ENCODE measurements around the gene THBS2. TPM values are rescaled to one million over a fixed set of nuclear protein-coding genes. Genes with fewer than 3 reads are reported as not detected.

The THBS2 gene
- total RNA-seq, 2 donors from 2014 or later: not detected

DNA sequence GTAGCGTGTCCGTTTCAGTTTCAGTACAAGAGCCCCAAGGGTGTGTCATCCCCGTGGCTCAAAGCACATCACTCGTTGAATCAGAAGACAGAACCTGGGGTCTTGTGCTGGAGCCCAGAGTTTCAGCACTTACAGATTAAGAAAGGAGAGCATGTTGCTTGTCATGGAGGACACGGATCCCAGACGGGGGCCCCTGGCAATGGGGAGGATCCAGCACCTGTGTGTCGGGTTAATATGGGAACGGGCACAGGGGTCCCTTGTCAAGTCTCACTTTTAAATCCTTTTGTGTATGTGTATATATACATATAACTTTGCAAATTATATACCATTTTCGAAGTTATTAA is 23.4 kb downstream of the THBS2 start:
- peaks cover 14 to 17% of the 10 kb centered on the region in 2 donors for H3K9me3 Mint-ChIP-seq
- H3K27ac Mint-ChIP-seq: no peak overlapping the region
- ATAC-seq (no peak), DNase-seq (ENCODE audit: low spot score in 2 of 2) (no peak)
- peaks cover 5 to 17% of the 10 kb centered on the region in 2 donors for H3K36me3 Mint-ChIP-seq

DNA sequence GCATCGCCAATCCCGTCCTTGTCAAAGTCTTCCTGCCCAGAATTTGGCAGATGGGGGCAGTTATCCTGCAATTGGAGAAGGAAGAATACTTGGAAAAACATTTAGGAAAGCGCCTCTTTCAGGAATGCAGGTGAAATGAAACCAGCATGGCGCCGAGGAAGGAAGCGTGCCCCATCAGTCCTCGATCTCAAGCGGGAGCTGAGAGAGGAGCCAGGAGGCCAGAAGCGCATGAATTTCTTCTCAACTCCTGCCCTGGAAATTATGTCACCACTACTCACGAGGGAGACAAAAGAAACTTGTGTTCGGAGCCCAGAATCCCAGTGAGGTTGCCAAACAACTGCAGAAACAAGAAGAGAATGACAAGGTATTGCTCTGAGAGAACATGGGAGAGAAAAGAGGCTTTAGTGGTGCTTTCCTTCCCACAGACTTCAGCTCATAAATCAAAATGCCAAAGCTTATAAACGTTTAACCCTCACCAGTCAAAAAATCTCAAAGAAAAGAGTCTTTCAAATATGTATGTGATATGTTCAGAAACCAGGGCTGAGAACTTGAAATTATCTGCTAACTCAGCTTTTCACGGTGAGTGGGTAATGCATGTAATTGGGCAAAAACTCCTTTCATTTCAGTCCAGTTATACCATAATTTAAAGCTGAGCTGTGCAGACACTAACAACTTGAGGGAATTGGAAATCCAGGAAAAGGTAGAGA is 23.9 kb downstream of the THBS2 start:
- no peak for ATAC-seq
- no peak for DNase-seq (ENCODE audit: low spot score in 2 of 2)
- peaks cover 14 to 19% of the 10 kb centered on the region in 2 donors for H3K9me3 Mint-ChIP-seq
- peaks cover 5 to 17% of the 10 kb centered on the region in 2 donors for H3K36me3 Mint-ChIP-seq
- H3K27ac Mint-ChIP-seq: no peak overlapping the region

DNA sequence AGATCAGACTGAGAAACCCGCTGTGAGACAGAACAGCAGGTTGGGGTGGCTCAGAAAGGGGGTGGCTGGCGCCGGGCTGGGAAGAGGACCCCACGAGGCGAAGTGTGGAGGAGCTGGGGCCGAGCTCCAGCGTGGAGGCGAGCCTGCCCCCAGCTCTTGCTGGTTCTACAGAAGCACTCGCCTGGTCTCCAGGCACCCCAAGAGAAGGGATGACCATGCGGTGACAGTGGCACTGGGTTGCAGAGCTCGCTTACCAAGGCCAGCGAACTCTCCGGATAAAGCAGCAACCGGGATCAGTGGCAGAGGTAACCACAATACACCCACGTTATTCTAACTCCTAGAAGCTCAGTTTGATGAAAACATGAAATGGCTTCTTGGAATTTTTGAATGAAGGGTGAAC is 26.5 kb downstream of the THBS2 start:
- ATAC-seq (no peak), DNase-seq (ENCODE audit: low spot score in 2 of 2) (no peak)
- Mint-ChIP-seq H3K27ac (no peak overlapping the region), H3K9me3 (peaks cover 0 to 6% of the 10 kb centered on the region in 2 donors), H3K36me3 (peaks cover 0 to 9% of the 10 kb centered on the region in 2 donors)

DNA sequence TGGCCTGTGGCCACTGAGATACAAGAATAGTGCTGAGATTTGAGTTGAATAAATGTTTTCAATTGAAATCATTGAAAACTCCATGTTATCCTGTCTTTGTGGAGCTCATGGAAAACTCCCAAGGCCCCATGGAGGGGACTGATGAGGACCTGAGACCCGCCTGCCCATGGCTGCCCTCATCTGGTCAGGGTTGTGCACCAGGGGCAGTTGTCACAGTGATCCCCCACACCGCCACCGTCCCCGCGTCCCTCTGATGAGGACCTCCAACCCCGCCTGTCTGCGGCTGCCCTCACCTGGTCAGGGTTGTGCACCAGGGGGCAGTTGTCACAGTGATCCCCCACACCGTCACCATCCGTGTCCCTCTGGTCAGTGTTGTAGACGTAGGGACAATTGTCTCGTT is 27.8 kb downstream of the THBS2 start:
- H3K27ac Mint-ChIP-seq: no peak overlapping the region
- peaks cover 0 to 9% of the 10 kb centered on the region in 2 donors for H3K36me3 Mint-ChIP-seq
- peaks cover 0 to 6% of the 10 kb centered on the region in 2 donors for H3K9me3 Mint-ChIP-seq
- no peak for DNase-seq (ENCODE audit: low spot score in 2 of 2)
- ATAC-seq: no peak

DNA sequence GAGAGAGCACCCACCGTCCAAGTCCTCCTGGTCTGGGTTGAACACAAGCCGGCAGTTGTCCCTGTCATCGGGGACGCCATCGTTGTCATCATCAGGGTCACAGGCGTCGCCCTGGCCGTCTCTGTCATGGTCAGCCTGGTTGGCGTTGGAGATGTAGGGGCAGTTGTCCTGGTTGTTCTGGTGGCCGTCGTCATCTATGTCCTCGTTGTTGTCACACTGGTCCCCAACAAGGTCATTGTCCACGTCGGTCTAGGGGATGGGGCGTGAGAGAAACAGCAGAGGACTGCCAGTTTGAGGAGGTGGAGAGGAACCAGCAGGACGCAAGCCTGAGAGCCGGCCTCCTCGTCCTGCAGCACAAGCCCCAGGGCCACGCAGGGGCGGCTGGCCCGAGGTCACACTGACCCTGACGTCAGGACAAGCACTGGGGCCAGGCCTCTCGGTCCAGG is 28.5 kb downstream of the THBS2 start:
- peaks cover 0 to 9% of the 10 kb centered on the region in 2 donors for H3K36me3 Mint-ChIP-seq
- peaks cover 0 to 6% of the 10 kb centered on the region in 2 donors for H3K9me3 Mint-ChIP-seq
- H3K27ac Mint-ChIP-seq: no peak overlapping the region
- DNase-seq (ENCODE audit: low spot score in 2 of 2) (no peak), ATAC-seq (no peak)

DNA sequence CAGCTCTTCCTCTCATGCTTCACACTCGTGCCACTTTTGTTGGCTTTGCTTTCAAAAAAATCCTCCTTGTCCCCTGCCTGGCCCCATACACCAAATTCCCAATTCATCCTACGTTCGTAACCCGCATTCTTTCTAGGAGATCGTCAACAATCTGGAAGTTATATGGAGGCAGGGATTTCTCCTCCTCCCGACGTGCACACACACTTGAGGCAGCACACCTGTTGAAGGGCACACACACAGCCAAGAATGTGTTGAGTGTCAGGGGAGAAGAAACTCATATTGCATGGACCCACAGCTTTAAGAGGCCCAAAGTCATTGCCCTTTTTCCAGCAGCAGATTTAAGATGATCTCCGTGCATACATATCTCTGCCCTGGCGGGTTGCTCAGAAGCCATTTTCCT is 28.9 kb downstream of the THBS2 start:
- no peak for DNase-seq (ENCODE audit: low spot score in 2 of 2)
- Mint-ChIP-seq H3K36me3 (peaks cover 0 to 9% of the 10 kb centered on the region in 2 donors), H3K9me3 (peaks cover 0 to 6% of the 10 kb centered on the region in 2 donors), H3K27ac (no peak overlapping the region)
- ATAC-seq: no peak

- Mint-ChIP-seq H3K27ac (no peak overlapping the region), H3K9me3 (peaks cover 2 to 8% of the 10 kb centered on the region in 2 donors), H3K36me3 (peaks cover 0 to 9% of the 10 kb centered on the region in 2 donors)
- DNase-seq (ENCODE audit: low spot score in 2 of 2) (no peak), ATAC-seq (no peak)
These were observed 29.4 kb downstream of the THBS2 start for GRCh38 chr6:169224185-169224695.

- no peak for DNase-seq (ENCODE audit: low spot score in 2 of 2)
- Mint-ChIP-seq H3K9me3 (peaks cover 14 to 20% of the 10 kb centered on the region in 2 donors), H3K36me3 (peaks cover 0 to 9% of the 10 kb centered on the region in 2 donors), H3K27ac (no peak overlapping the region)
- ATAC-seq: no peak
These were observed 30.6 kb downstream of the THBS2 start for GRCh38 chr6:169223006-169223405.

- ATAC-seq: no peak
- peaks cover 15 to 21% of the 10 kb centered on the region in 2 donors for H3K9me3 Mint-ChIP-seq
- peaks cover 0 to 9% of the 10 kb centered on the region in 2 donors for H3K36me3 Mint-ChIP-seq
- no peak for DNase-seq (ENCODE audit: low spot score in 2 of 2)
- no peak overlapping the region for H3K27ac Mint-ChIP-seq
These were observed 31.5 kb downstream of the THBS2 start for GRCh38 chr6:169222126-169222525.

DNA sequence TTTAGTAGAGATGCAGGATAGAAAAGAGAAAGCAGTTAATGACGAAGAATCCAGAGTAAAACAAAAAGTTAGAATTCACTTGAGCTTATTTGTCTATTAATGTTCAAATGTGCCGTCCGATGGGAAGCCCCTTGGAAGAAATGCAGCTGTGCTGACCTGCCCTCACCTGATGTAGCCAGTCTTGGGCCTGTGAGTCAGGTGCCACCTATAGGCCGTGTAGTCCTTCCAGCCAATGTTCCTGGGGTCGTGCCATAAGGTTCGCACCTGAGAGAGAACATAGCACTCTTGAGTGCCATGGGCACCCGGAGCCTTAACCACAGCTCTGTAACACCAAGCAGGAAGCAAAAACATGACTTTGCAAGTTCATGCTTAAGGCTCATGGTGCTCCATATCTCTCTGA is 32.4 kb downstream of the THBS2 start:
- peaks cover 15 to 21% of the 10 kb centered on the region in 2 donors for H3K9me3 Mint-ChIP-seq
- H3K36me3 Mint-ChIP-seq: peaks cover 0 to 4% of the 10 kb centered on the region in 2 donors
- ATAC-seq (no peak), DNase-seq (ENCODE audit: low spot score in 2 of 2) (no peak)
- H3K27ac Mint-ChIP-seq: no peak overlapping the region

GRCh38 chr6:169220068-169220964 is 33.3 kb downstream of the THBS2 start:
- no peak for ATAC-seq
- Mint-ChIP-seq H3K9me3 (peaks cover 15 to 21% of the 10 kb centered on the region in 2 donors), H3K27ac (no peak overlapping the region), H3K36me3 (peaks cover 0 to 4% of the 10 kb centered on the region in 2 donors)
- DNase-seq (ENCODE audit: low spot score in 2 of 2): no peak

GRCh38 chr6:169217972-169218371 is 35.7 kb downstream of the THBS2 start:
- Mint-ChIP-seq H3K27ac (no peak overlapping the region), H3K36me3 (peaks cover 0 to under 1% of the 10 kb centered on the region in 2 donors), H3K9me3 (peaks cover 15% of the 10 kb centered on the region in 2 donors)
- ATAC-seq (no peak), DNase-seq (ENCODE audit: low spot score in 2 of 2) (no peak)

DNA sequence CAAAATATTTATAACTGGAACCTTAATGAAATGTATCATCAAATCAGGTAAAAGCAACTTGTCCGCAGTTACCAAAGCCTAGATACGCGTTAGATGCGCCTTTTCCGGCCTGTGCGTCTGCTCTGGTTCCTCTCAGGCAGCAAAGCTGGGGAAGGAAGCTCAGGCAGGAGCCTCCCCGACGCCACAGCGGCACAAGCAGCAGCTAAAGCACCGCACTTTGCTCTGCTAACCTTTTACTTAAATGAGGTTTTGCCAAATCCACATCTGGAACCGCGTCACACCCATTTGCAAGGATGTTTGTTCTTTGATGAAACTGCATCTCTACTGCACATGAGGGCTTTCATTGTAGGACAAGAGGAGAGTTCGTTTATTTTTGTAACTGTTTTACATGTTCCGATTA is 36.8 kb downstream of the THBS2 start:
- Mint-ChIP-seq H3K9me3 (peaks cover 17% of the 10 kb centered on the region in 2 donors), H3K36me3 (peaks cover 2 to 3% of the 10 kb centered on the region in 2 donors), H3K27ac (no peak overlapping the region)
- ATAC-seq (no peak), DNase-seq (ENCODE audit: low spot score in 2 of 2) (no peak)

GRCh38 chr6:169215201-169215681 is 38.4 kb downstream of the THBS2 start:
- peak overlapping the region in 1 of 2 donors; percentile 51 for H3K27ac Mint-ChIP-seq
- H3K9me3 Mint-ChIP-seq: peaks cover 30 to 33% of the 10 kb centered on the region in 2 donors

GRCh38 chr6:169214789-169215188 is 38.9 kb downstream of the THBS2 start:
- DNase-seq (ENCODE audit: low spot score in 2 of 2) (peak in 1 of 2 donors; percentile 9), ATAC-seq (peak in 1 of 2 donors; percentile 62)
- peaks cover 30 to 34% of the 10 kb centered on the region in 2 donors for H3K9me3 Mint-ChIP-seq
- peaks cover 10 to 16% of the 10 kb centered on the region in 2 donors for H3K36me3 Mint-ChIP-seq
- H3K27ac Mint-ChIP-seq: peak overlapping the region in 1 of 2 donors; percentile 51

More at GRCh38 chr6:169215201-169215681, 38.4 kb downstream of the THBS2 start:
- H3K36me3 Mint-ChIP-seq: peaks cover 10 to 16% of the 10 kb centered on the region in 2 donors
- DNase-seq (ENCODE audit: low spot score in 2 of 2): no peak
- ATAC-seq: no peak

DNA sequence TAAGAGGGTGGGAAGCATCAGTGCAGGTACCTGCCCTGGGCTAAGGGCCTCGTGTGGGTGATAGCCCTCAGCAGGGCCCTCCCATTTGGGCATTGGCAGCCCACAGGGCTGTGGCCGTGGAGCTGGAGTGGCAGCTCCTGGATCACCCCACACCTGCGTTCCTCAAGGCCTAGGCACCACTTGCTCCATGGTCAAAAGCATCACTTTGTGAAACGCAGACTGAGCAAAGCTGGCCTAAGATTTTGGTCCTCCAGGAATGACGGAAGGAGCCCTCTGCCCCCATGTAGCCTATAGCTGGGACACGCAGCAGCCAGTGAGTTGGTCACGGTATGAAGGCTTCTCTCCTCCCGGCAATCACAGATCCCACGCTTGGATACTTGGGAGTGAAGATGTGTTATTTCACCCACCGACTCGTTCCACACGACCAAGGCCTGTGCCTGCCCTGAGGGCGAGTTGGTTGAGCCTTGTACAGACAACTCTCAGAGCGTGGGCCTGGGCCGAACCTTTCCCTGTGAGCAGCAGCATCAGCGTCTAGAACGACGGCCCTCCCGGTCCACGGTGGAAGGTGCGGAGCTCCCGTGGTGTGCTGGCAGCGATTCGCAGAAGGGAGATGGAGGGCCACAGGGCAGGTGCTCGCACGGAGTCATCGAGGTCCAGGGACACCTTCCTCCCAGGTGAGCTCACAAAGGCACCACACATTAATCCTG is 39.7 kb downstream of the THBS2 start:
- no peak for DNase-seq (ENCODE audit: low spot score in 2 of 2)

More for the DNA sequence above, 39.7 kb downstream of the THBS2 start:
- no peak for ATAC-seq
- H3K36me3 Mint-ChIP-seq: peaks cover 10 to 16% of the 10 kb centered on the region in 2 donors
- peaks cover 25 to 30% of the 10 kb centered on the region in 2 donors for H3K9me3 Mint-ChIP-seq
- H3K27ac Mint-ChIP-seq: no peak overlapping the region

All from activated naive CD4-positive, alpha-beta T cell treated with anti-CD3 and anti-CD28 coated beads, Interleukin-2, amount 50 U/mL, for 72 hours (primary cell).